Stimulated activated CD4-positive, alpha-beta T cell treated with anti-CD3 and anti-CD28 coated beads, Interleukin-15, amount 100 ng/mL, for 1 hour (primary cell): ENCODE results near the gene POU5F1.
A peak's percentile ranks its signal among the peaks of the same experiment; 100 is the strongest.
"Not testable (repeated sequence)": the region's sequence is repeated elsewhere in the genome, so short reads cannot be mapped to it uniquely, and the experiment has no call there.

Experiments
- DNase-seq, 2 donors: peaks; one replicate each; pipeline ENCODE4 v3.0.0-alpha.2; 2020; ENCODE audit warnings: low read depth in 1 of 2, low spot score in 1 of 2

The POU5F1 gene

DNA sequence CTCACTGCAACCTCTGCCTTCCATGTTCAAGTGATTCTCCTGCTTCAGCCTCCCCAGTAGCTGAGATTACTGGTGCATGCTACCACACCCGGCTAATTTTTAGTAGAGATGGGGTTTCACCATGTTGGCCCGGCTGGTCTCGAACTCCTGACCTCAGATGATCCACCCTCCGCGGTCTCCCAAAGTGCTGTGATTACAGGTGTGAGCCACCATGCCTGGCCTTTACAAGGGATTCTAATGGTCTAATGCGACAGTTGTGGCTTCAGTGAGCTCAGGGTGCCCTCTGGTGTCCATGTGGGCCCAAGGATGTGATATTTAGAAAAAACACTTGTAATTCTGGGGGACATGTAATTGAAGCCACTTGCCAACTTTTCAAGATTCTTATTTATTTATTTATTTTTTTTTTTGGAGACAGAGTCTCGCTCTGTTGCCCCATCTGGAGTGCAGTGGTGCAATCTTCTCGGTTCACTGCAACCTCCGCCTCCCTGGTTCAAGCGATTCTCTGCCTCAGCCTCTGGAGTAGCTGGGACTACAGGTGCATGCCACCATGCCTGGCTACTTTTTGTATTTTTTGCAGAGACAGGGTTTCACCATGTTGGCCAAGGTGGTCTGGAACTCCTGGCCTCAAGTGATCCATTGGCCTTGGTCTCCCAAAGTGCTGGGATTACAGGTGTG, 22.1 kb upstream of the POU5F1 start:
- not testable (repeated sequence) for DNase-seq

GRCh38 chr6:31190488-31190887, 20.0 kb upstream of the POU5F1 start:
- DNase-seq: no peak

GRCh38 chr6:31189223-31189622, 18.7 kb upstream of the POU5F1 start:
- DNase-seq: not testable (repeated sequence)

- no peak for DNase-seq
Measured at GRCh38 chr6:31187780-31188194, 17.3 kb upstream of the POU5F1 start.

DNA sequence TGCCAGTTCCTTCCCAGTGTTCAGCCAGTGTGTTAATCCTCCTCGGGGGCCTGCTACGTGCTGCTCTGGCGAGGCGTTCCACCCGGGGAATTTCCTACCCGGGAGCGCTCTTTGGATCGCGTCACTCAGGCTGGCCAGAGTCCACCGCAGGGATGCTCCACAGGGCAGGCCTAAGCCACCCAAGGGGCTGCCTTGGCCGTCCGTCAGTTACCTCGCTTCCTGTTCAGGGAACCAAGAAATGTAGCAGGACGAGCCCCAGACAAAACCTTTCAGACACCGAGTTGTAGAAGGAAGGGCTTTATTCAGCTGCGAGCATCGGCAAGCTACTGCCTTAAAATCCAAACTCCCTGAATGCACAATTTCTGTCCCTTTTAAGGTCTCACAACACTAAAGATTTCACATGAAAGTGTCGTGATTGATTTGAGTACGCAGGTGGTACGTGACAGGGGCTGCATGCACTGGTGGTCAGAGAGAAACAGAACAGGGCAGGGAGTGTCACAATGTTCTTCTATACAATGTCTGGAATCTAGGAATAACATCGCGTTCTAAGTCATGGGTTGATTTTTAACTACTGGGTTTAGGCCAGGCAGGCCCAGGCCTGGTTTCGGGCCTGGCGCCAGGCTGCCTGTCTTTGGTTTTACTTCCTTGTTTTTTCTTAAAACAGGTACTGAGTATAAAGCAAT, 15.7 kb upstream of the POU5F1 start:
- no peak for DNase-seq

DNA sequence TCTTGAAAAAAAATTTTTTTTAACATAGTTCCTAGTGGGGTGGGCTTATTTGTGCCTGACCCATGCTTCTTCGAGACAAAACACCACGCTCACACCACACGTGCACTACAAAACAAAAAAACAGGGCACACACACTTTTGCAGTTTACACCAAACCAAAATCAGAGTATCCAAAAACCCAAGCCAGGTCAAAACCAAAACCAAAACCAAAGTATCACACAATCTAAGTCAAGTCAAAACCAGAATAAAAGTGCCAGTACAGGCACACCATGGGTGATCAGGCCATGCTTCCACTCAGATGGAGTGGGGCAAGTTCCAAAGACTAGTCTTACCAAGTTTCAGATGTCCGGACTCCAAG, 15.2 kb upstream of the POU5F1 start:
- not testable (repeated sequence) for DNase-seq

GRCh38 chr6:31183859-31184258, 13.4 kb upstream of the POU5F1 start:
- DNase-seq: not testable (repeated sequence)

DNA sequence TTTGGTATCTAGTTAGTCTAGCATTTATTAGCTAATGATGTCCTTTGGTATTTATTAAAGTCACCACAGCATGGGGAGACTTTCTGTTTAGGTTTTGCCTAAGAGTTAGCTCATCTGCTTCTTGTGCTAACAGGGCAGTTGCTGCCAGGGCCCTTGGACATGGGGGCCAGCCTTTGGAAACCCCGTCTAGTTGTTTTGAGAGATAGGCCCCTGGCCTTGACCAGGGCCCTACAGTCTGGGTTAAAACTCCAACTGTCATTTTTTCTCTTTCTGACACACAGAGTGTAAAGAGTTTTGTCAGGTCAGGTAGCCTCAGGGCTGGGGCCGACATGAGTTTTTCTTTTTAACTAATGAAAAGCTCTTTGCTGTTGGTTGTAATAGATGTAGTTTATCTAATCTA, 12.8 kb upstream of the POU5F1 start:
- not testable (repeated sequence) for DNase-seq

DNA sequence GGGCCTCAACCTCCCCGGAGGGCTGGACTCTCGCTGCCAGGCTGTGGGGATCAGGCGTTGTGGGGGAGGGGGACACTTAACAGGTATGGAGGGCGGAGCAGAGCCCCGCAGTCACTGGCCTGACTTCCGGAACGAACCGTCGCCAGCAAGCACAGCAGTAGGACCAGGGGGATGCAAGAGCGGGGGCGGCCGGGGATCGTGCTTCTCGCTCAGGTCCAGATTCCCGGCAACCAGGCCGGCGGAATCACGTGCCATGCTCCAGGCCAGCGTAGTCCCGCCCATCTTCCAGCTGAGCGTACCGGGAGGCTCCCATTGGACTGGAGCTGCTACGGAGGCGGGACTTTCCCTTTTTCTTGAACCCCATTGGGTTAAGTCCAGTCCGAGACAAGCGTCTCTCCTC, 10.0 kb upstream of the POU5F1 start:
- peak in 1 of 2 donors; percentile 50 for DNase-seq

- no peak for DNase-seq
Measured at GRCh38 chr6:31179896-31180295, 9.4 kb upstream of the POU5F1 start.

GRCh38 chr6:31179042-31179386, 8.5 kb upstream of the POU5F1 start:
- DNase-seq: no peak

DNA sequence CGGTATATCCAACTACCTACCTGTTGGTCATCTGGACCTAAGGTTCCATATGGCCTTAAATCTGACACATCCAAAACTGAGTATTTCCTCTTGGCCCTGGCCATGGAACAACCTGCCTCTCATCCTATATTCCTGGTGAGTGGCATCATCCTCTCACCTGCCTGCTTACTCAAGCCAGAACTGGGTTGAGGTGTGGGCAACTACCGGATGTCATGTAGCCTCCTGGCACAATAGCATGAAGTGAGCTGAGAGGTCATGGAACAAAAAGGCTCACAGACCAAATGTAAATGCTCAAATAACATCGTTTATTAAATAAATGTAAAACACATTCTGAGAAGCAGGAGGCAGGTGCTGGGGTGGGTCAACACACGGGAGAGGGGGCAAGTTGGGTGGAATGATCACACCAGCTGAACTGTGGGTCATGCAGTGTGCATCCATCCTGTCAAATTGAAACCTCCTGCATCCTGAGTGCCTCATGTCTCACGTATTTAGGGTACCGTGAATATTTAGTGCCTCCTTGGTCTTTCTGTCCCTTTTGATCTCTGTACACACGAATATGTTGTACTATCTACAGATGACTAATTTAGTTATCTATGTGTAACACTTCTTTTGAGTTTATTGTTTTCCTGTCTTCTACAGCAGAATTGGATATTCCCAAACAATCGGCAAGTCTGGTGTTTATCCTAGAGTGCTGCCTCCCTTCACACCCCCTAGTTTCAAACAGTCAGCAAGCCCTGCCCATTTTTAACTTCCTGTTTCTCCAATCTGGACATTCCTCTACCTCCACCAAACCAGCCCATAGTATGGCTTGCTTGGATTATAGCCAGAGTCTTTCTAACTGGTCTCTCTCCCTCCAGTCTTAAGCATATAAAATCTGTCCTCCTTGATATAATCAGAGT, 7.9 kb upstream of the POU5F1 start:
- DNase-seq: no peak

GRCh38 chr6:31175971-31176370, 5.5 kb upstream of the POU5F1 start:
- DNase-seq: no peak

DNA sequence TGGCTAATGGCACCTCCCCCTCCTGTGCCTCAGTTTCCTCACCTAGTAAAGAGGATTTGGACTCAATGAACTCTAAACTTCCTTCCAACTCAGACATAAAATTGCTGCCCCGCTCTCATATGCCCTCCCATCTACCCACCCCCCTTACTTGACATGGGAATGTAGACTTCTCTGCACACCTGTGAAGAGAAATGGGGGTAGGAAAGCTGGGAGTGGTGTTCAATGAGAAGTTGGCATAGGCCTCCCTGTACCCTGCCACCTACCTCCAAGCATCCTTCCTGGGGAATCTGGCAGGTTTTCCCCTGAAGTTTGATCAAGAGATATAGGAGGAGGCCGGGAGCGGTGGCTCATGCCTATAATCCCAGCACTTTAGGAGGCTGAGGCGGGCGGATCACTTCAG, 3.9 kb upstream of the POU5F1 start:
- no peak for DNase-seq

DNA sequence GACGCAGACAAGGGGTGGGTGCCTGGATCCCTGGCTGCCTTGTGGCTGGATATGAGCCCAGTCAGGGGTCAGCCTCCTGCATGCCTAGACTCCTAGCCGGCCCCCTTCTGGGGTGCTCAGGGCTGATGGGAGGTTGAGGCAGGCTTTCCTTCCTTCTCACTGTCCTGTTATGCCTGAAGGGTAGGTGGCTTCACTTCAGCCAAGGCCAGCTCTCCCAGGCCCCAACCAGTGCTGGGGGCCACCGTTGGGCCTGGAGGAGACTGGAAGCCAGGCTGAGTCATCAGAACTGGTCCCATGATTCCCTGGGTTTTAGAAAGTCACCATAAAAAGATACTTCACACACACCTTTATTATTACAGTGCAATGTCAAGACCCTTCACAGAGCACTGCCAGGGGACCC, 2.9 kb upstream of the POU5F1 start:
- no peak for DNase-seq

- no peak for DNase-seq
Measured at GRCh38 chr6:31172973-31173384, 2.5 kb upstream of the POU5F1 start.

- DNase-seq: no peak
Measured at GRCh38 chr6:31171931-31172905, 1.7 kb upstream of the POU5F1 start.

GRCh38 chr6:31170987-31171671, 647 bp upstream of the POU5F1 start:
- no peak for DNase-seq

DNA sequence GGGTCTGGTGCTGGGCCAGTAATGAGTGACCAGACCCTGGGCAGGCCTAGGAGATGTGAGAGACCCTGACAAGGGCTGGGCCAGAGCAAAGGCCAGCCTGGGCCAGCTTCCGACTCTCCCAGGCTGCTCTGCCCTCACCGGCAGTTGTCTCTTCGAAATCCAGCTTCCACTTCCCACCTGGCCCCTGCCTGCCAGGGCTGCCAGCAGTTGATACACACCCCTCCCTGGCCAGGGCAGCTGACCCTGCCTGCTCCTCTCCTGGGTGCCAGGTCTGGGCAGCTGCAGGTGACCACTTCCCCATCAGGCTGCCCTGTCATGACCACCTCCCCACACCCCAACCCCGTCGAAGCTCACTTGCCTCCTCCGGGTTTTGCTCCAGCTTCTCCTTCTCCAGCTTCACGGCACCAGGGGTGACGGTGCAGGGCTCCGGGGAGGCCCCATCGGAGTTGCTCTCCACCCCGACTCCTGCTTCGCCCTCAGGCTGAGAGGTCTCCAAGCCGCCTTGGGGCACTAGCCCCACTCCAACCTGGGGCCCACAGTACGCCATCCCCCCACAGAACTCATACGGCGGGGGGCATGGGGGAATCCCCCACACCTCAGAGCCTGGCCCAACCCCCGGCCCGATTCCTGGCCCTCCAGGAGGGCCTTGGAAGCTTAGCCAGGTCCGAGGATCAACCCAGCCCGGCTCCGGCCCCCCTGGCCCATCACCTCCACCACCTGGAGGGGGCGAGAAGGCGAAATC, 453 bp downstream of the POU5F1 start:
- DNase-seq: not testable (repeated sequence)
